Measurements from ENCODE around the gene SMYD3.
"Not testable (repeated sequence)": the region's sequence is repeated elsewhere in the genome, so short reads cannot be mapped to it uniquely, and the experiment has no call there.

Gene SMYD3

GRCh38 chr1:246355411-246356230, 151.5 kb downstream of the SMYD3 start:
- DNase-seq (ENCODE audit: low spot score): no peak

DNA sequence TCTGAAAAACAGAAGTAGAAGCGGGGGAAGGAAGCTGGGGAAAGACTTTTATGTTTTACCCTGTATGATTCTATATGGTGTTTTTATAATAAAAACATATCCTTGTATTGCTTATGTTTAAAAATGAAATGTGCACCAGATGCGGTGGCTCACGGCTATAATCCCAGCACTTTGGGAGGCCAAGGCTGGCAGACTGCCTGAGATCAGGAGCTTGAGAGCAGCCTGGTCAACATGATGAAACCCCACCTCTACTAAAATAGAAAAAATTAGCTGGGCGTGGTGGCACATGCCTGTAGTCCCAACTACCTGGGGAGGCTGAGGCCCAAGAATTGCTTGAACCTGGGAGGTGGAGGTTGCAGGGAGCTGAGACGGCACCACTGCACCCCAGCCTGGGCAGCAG, 155.4 kb downstream of the SMYD3 start:
- DNase-seq (ENCODE audit: low spot score): no peak

GRCh38 chr1:246350745-246351144, 156.3 kb downstream of the SMYD3 start:
- no peak for DNase-seq (ENCODE audit: low spot score)

GRCh38 chr1:246343937-246344336, 163.1 kb downstream of the SMYD3 start:
- no peak for DNase-seq (ENCODE audit: low spot score)

- no peak for DNase-seq (ENCODE audit: low spot score)
Observed at GRCh38 chr1:246343251-246343650, 163.8 kb downstream of the SMYD3 start.

GRCh38 chr1:246338546-246338945, 168.5 kb downstream of the SMYD3 start:
- no peak for DNase-seq (ENCODE audit: low spot score)

- no peak for DNase-seq (ENCODE audit: low spot score)
Observed at GRCh38 chr1:246338098-246338497, 169.0 kb downstream of the SMYD3 start.

- DNase-seq (ENCODE audit: low spot score): no peak
Observed at GRCh38 chr1:246335151-246335550, 171.9 kb downstream of the SMYD3 start.

- DNase-seq (ENCODE audit: low spot score): no peak
Observed at GRCh38 chr1:246333855-246334254, 173.2 kb downstream of the SMYD3 start.

DNA sequence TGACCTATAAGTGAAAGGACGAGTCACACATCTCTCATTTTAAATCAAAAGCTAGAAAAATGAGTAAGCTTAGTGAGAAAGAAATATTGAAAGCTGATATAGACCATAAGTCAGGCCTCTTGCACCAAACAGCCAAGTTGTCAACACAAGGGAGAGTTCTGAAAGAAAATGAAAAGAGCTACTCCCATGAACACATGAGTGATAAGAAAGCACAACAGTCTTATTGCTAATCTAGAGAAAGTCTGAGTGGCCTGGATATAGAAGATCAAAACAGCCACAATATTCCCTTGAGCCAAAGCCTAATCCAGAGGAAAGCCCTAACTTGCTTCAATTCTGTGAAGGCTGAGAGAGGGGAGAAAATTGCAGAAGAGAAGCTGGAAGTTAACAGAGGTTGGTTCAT, 175.0 kb downstream of the SMYD3 start:
- no peak for DNase-seq (ENCODE audit: low spot score)

GRCh38 chr1:246329900-246330299, 177.2 kb downstream of the SMYD3 start:
- DNase-seq (ENCODE audit: low spot score): no peak

DNA sequence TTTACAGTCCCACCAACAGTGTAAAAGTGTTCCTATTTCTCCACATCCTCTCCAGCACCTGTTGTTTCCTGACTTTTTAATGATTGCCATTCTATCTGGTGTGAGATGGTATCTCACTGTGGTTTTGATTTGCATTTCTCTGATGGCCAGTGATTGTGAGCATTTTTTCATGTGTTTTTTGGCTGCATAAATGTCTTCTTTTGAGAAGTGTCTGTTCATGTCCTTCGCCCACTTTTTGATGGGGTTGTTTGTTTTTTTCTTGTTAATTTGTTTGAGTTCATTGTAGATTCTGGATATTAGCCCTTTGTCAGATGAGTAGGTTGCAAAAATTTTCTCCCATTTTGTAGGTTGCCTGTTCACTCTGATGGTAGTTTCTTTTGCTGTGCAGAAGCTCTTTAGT, 177.8 kb downstream of the SMYD3 start:
- not testable (repeated sequence) for DNase-seq (ENCODE audit: low spot score)

- peak; percentile 16 for DNase-seq (ENCODE audit: low spot score)
Observed at GRCh38 chr1:246324711-246325110, 182.4 kb downstream of the SMYD3 start.

DNA sequence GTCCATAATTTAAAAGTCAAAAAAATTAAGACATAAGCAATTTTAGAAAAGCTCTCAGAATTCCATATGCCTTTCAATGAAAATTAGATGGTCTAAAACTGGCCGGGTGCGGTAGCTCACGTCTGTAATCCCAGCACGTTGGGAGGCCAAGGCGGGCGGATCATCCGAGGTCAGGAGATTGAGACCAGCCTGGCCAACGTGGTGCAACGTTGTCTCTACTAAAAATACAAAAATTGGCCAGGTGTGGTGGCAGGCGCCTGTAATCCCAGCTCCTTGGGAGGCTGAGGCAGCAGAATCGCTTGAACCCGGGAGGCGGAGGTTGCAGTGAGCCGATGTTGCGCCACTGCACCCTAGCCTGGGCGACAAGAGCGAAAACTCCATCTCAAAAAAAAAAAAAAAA, 183.0 kb downstream of the SMYD3 start:
- DNase-seq (ENCODE audit: low spot score): not testable (repeated sequence)

GRCh38 chr1:246320286-246320685, 186.8 kb downstream of the SMYD3 start:
- DNase-seq (ENCODE audit: low spot score): no peak

- DNase-seq (ENCODE audit: low spot score): no peak
Observed at GRCh38 chr1:246319083-246319714, 187.9 kb downstream of the SMYD3 start.

- no peak for DNase-seq (ENCODE audit: low spot score)
Observed at GRCh38 chr1:246318622-246319021, 188.5 kb downstream of the SMYD3 start.

GRCh38 chr1:246318036-246318359, 189.1 kb downstream of the SMYD3 start:
- DNase-seq (ENCODE audit: low spot score): no peak

- DNase-seq (ENCODE audit: low spot score): peak; percentile 14
Observed at GRCh38 chr1:246317332-246318035, 189.6 kb downstream of the SMYD3 start.

DNA sequence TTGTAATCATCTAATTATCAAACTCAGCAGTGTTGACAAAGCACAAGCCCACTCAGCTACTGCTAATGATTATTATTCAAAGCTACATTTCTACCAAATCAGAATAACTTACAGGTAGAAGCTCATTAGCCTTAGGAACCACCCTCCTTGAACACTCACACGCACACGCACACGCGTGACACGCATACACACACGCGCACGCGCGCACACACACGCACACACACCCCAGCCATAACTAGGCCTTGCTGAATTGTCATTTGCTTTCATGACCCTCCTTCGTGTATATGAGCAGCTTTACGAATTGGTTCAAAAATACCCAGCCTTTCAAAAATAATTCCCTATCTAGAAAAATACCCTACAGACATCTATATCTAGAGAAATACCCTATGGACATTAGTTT, 195.6 kb downstream of the SMYD3 start:
- DNase-seq (ENCODE audit: low spot score): no peak

DNA sequence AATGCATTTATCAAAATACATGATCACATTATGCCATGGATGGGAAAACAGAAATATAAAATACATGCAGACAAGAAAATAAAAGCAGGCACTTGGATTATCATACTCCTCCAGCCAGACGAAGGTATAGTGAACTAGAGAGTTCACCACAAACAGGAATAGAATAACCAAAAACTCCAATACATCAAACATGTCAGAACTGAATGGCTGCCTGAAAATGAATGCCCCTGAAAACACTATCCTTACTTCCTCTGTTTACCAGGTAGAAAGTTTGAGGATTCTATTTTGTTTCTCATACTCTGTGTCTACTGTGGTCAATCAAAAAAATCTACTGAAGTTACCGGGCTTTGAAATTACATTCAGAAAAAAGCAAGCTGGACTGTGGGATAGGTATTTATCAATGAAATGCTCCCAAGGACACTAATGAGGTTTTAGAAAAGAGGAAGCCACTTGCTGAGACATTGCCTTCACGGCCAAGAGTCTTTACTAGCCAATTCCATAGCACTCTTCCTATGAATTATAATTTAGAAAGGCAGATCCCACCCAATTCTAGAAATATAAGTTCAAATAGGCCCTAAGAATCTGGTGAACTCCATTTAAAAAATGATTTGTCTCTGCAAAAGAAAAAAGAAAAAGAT, 197.7 kb downstream of the SMYD3 start:
- no peak for DNase-seq (ENCODE audit: low spot score)

- no peak for DNase-seq (ENCODE audit: low spot score)
Observed at GRCh38 chr1:246308533-246309075, 198.5 kb downstream of the SMYD3 start.
